HTERT RPE-1 (cell line): ENCODE data around the gene PDX1.
"Not testable (repeated sequence)": the region's sequence is repeated elsewhere in the genome, so short reads cannot be mapped to it uniquely, and the experiment has no call there.

Experiments used
- in situ Hi-C: fragments of 300-500 bp; cut with MboI; formaldehyde crosslinking; loops from 4 replicates; pipeline ENCODE4 v1.14.3; 2020; ENCODE audit warnings: low sequenced_read_pairs

The PDX1 gene

GRCh38 chr13:27954406-27954851 is 34.6 kb downstream of the PDX1 start:
- in situ Hi-C loops, result no loop called here

- in situ Hi-C loops, result no loop called here
Observed at GRCh38 chr13:27955014-27955591, 35.3 kb downstream of the PDX1 start.

DNA sequence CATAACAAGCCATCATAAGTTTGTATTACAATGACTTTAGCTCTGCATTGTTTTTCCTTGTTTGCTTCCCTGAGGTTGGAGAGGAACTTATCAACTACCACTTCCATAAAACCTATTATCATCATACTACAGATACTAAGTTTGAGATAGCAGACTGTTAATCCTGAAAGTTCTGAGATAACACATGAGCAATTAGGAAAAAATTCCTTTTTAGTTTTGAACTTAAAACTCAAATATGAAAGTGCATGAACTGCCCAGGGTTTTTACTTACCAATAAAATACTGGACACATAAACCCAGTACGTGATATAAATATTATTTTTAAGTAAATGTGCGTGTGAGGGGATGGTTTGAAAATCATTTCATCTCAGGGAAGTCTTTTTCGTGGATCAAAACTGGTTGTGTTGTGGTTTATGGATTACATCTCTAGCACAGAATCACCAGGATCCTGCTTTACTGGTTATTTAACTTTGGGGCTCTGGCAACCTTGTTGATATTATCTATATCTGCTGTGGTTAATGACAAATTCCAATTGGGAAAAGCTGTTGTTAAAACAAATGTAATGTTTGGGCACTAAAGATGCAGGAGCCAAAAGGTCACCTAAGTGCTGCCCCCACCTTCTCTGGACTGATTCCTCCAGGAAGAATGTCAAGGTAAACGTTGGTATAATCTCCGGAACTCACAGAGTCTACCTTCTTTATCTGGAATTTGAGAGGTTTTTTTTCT is 36.9 kb downstream of the PDX1 start:
- in situ Hi-C loops, result no loop called here

DNA sequence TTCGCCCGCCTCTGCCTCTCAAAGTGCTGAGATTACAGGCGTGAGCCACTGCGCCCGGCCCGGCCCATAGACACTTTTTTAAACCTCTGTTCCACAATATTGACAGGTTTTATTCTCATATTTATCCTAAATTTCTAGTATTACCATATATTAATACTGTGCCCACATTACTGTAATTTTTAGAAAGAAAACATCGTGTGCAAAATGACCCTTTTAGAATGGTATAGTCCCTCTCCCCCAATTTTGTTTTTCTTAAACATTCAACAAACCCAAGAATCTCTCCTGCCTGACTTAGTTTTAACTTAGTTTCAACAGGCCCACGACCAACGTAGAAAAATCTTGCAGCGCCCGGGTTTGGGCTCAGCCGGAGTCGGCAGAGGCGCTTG is 40.2 kb downstream of the PDX1 start:
- in situ Hi-C loops, result no loop called here

DNA sequence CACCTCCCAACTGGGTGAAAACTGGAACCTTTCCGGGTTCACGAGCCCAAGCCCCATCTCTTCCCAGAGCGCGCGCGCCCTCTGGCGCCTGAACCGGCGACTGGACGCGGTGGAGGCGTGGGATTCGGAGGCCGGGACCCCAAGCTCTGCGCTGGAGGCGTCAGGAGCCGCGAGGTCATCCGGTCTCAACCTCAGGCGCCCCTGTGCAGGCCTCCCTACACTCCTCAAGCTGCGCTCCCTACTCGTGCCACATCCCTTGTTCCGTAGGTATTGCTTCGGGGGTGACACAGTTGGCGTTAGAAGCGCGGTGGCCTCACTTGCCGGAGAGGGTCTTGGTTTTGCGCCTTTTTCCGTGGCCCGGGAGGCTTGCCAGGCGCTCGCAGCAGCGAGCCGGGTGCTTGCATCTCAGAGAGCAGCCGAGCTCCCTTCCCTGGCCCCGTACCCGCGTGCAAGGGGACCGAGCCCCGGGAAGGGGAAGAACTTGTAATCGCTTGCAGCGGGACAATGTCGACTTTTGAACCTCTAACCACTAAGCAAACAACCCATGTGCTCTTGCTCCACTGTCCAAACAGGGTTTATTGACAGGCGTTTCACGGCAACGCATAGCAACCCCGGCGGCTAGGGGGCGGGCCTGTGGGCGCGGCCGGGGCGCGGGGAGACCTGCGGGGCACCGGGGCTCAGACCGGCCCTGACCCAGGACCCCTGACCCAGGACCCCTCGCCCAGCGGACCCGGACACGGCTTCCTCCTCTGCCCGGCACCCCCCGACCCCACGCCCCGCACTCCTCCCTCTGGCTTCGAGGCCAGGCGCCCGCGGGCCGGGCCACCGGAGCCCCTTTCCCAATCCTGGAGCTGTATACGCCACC is 40.8 kb downstream of the PDX1 start:
- in situ Hi-C loops, result no loop called here

GRCh38 chr13:27961227-27962085 is 41.7 kb downstream of the PDX1 start:
- in situ Hi-C loops, result no loop called here

- in situ Hi-C loops, result no loop called here
Observed at GRCh38 chr13:27962128-27962841, 42.5 kb downstream of the PDX1 start.

DNA sequence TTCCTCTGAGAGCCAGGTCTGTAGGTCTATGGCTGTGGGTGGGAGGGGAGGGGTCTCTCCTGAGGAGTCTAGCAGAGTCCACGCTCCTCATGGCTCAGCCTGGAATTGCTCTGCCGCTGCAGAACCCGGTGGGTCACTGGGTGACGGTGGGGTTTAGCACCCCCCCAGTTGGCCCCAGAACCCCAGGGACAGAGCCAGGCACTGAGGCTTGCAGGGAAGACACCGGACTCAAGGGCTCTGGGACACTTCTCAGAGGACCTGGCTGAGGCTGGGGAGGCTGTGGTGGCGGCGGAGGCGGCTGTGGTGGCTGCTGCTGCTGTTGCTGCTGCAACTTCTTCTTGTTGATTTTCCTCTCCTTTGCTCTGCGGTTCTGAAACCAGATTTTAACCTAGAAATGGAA is 43.2 kb downstream of the PDX1 start:
- in situ Hi-C loops, result no loop called here

- in situ Hi-C loops, result no loop called here
Observed at GRCh38 chr13:27963491-27963890, 43.7 kb downstream of the PDX1 start.

DNA sequence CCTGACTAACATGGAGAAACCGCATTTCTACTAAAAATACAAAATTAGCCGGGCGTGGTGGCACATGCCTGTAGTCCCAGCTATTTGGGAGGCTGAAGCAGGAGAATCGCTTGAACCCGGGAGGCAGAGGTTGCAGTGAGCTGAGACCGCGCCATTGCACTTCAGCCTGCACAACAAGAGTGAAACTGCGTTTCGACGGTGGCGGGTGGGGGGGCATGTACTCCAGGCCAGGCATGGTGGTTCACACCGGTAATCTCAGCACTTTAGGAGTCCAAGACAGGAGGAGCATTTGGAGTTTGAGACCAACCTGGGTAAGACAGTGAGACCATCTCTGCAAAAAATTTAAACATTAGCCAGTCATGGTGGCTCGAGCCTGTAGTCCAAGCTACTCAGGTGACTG is 44.4 kb downstream of the PDX1 start:
- in situ Hi-C loops, result not testable (repeated sequence)

DNA sequence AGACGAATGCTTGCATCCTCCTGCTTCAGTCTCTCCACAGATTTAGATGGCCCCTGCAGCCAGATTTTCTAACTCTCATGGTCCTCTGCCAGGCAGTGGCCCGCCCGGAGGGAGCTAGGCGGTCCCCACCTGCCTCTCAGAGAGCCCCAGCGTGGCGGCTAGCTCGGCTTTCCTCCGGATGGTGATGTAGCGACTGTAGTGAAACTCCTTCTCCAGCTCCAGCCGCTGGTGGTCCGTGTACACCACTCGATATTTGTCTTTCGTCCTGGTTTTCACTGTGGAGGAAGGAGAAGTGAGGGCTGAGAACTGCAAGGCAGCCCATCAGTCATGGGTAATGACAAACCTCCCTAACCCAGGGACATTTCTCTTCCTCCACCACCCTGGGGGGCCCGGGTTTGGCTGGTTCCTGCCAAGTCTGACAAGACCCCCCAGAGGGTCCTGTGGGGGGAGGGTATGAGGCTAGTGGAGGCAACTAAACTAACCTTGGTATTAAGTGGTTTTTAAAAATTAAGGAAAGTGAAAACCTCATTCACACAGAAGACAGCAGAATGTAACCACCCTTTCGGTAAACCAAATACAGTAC is 45.0 kb downstream of the PDX1 start:
- in situ Hi-C loops, result no loop called here

- in situ Hi-C loops, result no loop called here
Observed at GRCh38 chr13:27965343-27965739, 45.5 kb downstream of the PDX1 start.

GRCh38 chr13:27965740-27966640 is 46.2 kb downstream of the PDX1 start:
- in situ Hi-C loops, result no loop called here

- in situ Hi-C loops, result no loop called here
Observed at GRCh38 chr13:27966641-27967202, 46.9 kb downstream of the PDX1 start.

GRCh38 chr13:27967203-27967735 is 47.5 kb downstream of the PDX1 start:
- in situ Hi-C loops, result no loop called here

- in situ Hi-C loops, result no loop called here
Observed at GRCh38 chr13:27967736-27968315, 48.0 kb downstream of the PDX1 start.

GRCh38 chr13:27968316-27969081 is 48.7 kb downstream of the PDX1 start:
- in situ Hi-C loops, result no loop called here
